Mammary epithelial cell (primary cell): ENCODE measurements around the gene DYNC1H1.

Experiments
- CTCF ChIP-seq, 2 donors: IDR thresholded peaks in 1 of 2; conservative IDR thresholded peaks in 1 of 2; 2 replicates each; pipeline ENCODE4 v1.5.1; 2011 to 2012; ENCODE audit warnings: inconsistent platforms in 2 of 2, low read length in 2 of 2, mild to moderate bottlenecking in 2 of 2, control low read depth in 1 of 2, low read depth in 1 of 2; ENCODE audit not compliant: insufficient read depth in 1 of 2; ENCODE audit errors: extremely low read depth in 1 of 2
- EZH2 ChIP-seq: IDR thresholded peaks from 2 replicates; pipeline ENCODE4 v1.6.1; 2012; ENCODE audit warnings: low read length, inconsistent platforms, borderline replicate concordance

DNA sequence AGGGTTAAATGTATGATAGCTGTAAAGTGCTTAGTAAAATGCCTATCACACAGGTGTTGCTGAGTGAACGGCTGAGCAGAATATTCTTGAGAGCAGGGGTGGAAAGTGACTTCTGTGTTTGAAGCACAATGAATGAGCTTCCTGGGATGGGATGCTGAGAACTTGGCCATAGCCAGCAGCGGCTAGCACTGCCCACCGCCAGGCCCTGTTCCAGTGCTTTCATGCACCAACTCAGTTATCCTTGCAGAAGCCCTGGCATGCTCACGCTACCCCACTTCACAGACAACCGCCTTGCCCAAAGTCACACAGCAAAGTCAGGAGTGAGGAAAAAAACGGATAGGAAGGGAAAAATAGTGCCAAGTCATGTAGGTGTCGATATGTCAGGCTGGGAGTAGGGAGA lies 10.9 kb downstream of the DYNC1H1 start:
- TF ChIP-seq CTCF (conservative IDR thresholded peaks at IDR 0.05 in 1 of 2, IDR thresholded peaks at IDR 0.05 in 1 of 2; ENCODE audit: extremely low read depth in 1 of 2, insufficient read depth in 1 of 2, low read depth in 1 of 2, low read length in 2 of 2) (no peak), EZH2 (no peak)
